Mesothelial cell of epicardium (in vitro differentiated cells): ENCODE results near the gene GPRC5A. TPM values are rescaled to one million over a fixed set of nuclear protein-coding genes. Genes with fewer than 3 reads are reported as not detected.

Experiments
- DNase-seq, 2 experiments: peaks; one replicate each; pipeline ENCODE4 v3.0.0; 2021; ENCODE audit warnings: low spot score in 2 of 2; ENCODE audit not compliant: unreplicated experiment in 2 of 2
- H3K27ac Mint-ChIP-seq: 2 replicates; pipeline ENCODE4 v1.8.0; 2021; ENCODE audit warnings: mixed read lengths
- H3K27me3 Mint-ChIP-seq: 2 replicates; pipeline ENCODE4 v1.8.0; 2021; ENCODE audit warnings: low read depth, mixed read lengths
- H3K36me3 Mint-ChIP-seq: 2 replicates; pipeline ENCODE4 v1.8.0; 2021; ENCODE audit warnings: mixed read lengths
- H3K4me1 Mint-ChIP-seq: 2 replicates; pipeline ENCODE4 v1.8.0; 2021; ENCODE audit warnings: mixed read lengths
- H3K4me3 Mint-ChIP-seq: 2 replicates; pipeline ENCODE4 v1.8.0; 2021; ENCODE audit warnings: mild to moderate bottlenecking, moderate library complexity, mixed read lengths
- H3K9me3 Mint-ChIP-seq: 2 replicates; pipeline ENCODE4 v1.8.0; 2021; ENCODE audit warnings: mixed read lengths
- total RNA-seq: library from RNA; stranded (reverse); gene quantifications from 3 replicates; pipeline ENCODE4 v1.2.1, GENCODE V29; 2021
- TF ChIP-seq, protein P1 (sequence below): fragments of 200-600 bp; sonication (generic); IDR thresholded peaks from one replicate; pipeline ENCODE4 v1.5.0; 2021; ENCODE audit warnings: antibody characterized with exemption; ENCODE audit not compliant: unreplicated experiment

GPRC5A gene
- total RNA-seq, 1 donor from 2014 or later: 108 TPM

DNA sequence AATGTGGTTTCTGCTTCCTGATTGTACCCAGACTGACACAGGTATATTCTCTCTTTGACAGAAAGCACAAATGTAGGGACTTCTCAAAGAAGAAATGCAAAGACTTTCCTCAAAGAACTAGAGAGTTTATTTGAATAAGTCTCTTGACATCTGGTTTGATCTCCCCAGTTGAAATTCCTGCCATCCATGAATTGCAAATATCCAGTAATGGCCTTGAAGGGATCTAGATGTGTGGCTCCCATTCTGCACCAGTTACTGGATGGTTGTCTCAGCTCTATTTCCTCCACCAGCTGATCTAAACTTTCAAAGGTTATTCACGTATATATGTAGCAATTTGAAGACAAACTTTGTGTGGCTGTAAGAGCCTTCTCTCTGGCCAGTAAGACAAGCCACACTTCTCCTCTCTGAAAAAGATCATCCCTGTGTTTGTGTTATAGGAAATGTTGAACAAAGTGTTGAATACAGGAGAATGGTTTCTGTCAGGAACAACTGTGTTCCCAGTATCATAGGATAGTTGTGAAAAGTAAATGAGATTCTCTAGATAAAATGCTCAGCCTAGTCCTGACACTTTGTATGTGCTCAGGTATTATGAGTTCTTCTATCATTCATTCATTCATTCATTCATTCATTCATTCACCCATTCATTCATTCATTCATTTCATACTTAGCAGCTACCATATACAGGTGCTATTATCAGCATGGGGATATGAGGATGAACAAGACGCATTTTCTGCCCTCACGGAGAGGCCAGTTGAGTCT lies 22.7 kb upstream of the GPRC5A start:
- H3K36me3 Mint-ChIP-seq: peaks cover 7% of the 10 kb centered on the region
- peaks cover 8% of the 10 kb centered on the region for H3K9me3 Mint-ChIP-seq
- H3K27ac Mint-ChIP-seq: no peak overlapping the region
- TF ChIP-seq, protein P1, sequence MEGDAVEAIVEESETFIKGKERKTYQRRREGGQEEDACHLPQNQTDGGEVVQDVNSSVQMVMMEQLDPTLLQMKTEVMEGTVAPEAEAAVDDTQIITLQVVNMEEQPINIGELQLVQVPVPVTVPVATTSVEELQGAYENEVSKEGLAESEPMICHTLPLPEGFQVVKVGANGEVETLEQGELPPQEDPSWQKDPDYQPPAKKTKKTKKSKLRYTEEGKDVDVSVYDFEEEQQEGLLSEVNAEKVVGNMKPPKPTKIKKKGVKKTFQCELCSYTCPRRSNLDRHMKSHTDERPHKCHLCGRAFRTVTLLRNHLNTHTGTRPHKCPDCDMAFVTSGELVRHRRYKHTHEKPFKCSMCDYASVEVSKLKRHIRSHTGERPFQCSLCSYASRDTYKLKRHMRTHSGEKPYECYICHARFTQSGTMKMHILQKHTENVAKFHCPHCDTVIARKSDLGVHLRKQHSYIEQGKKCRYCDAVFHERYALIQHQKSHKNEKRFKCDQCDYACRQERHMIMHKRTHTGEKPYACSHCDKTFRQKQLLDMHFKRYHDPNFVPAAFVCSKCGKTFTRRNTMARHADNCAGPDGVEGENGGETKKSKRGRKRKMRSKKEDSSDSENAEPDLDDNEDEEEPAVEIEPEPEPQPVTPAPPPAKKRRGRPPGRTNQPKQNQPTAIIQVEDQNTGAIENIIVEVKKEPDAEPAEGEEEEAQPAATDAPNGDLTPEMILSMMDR: no peak
- no peaks in the 10 kb centered on the region for H3K27me3 Mint-ChIP-seq
- H3K4me3 Mint-ChIP-seq: no peak overlapping the region
- no peak for DNase-seq
- peaks cover 20% of the 10 kb centered on the region for H3K4me1 Mint-ChIP-seq

DNA sequence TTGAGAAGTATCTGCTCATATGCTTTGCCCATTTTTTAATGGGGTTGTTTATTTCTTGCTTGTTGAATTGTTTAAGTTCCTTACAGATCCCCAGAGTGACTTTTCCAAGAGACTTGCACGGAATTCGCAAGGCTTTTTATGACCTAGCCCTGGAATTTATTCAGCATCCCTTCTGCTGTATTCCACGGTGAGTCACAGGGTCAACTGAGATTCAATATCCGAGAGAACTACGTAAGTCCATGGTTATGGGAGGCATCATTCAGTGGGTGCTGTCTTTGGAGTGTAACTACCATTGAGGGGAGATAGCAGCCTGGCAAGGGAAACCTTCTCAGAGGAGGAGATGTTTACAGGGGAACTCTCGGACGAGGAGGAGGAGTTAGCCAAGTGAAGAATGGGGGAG lies 20.9 kb upstream of the GPRC5A start:
- Mint-ChIP-seq H3K9me3 (peaks cover 5% of the 10 kb centered on the region), H3K27me3 (no peaks in the 10 kb centered on the region), H3K4me1 (peaks cover 29% of the 10 kb centered on the region), H3K27ac (peak overlapping the region; percentile 35), H3K4me3 (no peak overlapping the region), H3K36me3 (peaks cover 2% of the 10 kb centered on the region)
- TF ChIP-seq, protein P1: no peak
- DNase-seq: no peak

DNA sequence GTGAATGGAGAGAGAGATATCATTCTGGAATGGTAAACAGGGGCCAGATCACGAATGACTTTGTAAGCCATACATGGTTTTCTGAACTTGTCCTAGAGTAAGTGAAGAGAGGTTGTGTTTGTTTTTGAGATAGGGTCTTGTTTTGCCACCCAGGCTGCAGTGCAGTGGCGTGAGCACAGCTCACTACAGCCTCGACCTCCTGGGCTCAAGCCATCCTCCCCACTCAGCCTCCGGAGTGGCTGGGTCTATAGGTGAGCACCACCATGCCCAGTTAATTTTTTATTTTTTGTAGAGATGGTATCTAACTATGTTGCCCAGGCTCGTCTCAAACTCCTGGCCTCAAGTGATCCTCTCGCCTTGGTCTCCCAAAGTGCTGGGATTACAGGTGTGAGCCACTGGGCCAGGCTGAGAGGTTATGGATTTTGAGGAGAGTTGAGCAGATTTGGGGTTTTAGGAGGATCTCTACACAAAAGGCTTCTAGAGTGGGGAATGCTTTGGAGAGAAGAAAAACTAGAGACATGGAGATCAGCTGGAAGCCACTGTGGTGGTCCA lies 19.7 kb upstream of the GPRC5A start:
- Mint-ChIP-seq H3K27me3 (no peaks in the 10 kb centered on the region), H3K9me3 (peaks cover 5% of the 10 kb centered on the region), H3K36me3 (peaks cover 4% of the 10 kb centered on the region), H3K4me1 (peaks cover 33% of the 10 kb centered on the region), H3K27ac (peak overlapping the region; percentile 41), H3K4me3 (no peak overlapping the region)
- TF ChIP-seq, protein P1: no peak
- no peak for DNase-seq

DNA sequence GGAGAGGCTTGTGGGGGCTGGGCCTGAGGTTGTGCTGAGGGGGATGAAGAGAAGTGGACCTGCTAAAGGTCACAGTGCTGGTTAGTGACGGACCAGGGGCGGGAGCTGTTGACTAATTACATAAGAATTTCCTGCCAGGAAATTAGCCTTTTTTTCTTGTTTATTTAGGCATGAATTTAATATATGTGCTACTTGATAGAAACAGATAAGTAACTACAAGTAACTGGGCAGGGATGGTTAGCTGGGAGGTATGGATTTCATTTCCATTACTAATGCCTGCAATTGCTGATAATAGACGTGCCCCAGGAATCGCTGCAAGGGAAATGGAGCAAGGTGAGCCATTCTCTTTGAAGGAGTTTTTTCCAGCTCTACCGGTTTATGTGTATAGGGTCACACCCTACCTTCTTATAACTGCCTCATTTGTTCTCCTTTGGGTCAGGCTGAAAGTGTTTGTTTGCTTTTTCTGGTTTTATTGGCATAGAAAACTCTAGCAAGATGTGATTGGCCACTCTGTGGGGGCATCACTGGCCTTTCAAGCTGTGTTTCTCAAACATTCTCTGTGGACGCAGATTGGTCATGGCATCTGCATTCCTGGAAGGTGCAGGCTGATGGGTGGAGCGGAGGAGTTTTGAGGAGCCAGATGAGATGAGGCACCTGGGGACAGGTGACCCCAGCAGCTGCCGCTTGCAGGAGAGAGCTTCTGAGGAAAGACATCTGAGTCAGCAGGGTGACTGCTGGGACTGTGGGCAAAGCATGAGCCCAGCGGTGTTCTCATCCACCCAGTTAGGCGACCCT lies 19.0 kb upstream of the GPRC5A start:
- peaks cover 5% of the 10 kb centered on the region for H3K9me3 Mint-ChIP-seq
- peaks cover 4% of the 10 kb centered on the region for H3K36me3 Mint-ChIP-seq
- TF ChIP-seq, protein P1: no peak
- H3K27ac Mint-ChIP-seq: peak overlapping the region; percentile 78
- peaks cover 39% of the 10 kb centered on the region for H3K4me1 Mint-ChIP-seq
- DNase-seq: no peak
- H3K27me3 Mint-ChIP-seq: no peaks in the 10 kb centered on the region
- H3K4me3 Mint-ChIP-seq: no peak overlapping the region

DNA sequence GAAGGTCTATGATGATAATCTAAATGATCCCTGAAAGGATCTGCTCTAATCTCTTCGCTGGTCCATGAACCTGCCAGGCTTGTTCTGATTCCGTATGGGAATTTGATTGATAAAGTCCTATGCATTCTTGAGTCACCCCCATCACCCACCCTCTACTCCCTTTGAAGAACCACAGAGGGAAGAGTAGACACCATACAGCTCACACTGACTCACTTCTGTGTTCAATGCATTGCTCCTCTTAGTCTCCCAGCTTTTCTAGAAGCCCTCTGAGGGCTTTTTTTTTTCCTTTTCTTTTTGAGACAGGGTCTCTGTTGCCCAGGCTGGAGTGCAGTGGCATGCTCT lies 18.5 kb upstream of the GPRC5A start:
- Mint-ChIP-seq H3K27ac (peak overlapping the region; percentile 80), H3K4me1 (peaks cover 44% of the 10 kb centered on the region)

More for the DNA sequence above, 18.5 kb upstream of the GPRC5A start:
- Mint-ChIP-seq H3K9me3 (peaks cover 5% of the 10 kb centered on the region), H3K27me3 (no peaks in the 10 kb centered on the region), H3K36me3 (peaks cover 4% of the 10 kb centered on the region), H3K4me3 (no peak overlapping the region)
- DNase-seq: no peak
- TF ChIP-seq, protein P1: no peak
